CD8-positive, alpha-beta memory T cell (primary cell): ENCODE measurements around the gene SHPK. TPM values are rescaled to one million over a fixed set of nuclear protein-coding genes. Genes with fewer than 3 reads are reported as not detected.

Experiments used
- CTCF ChIA-PET: fragments of 350-600 bp; sonication (Branson Sonifier 250); formaldehyde crosslinking; loops from one replicate; lab custom pipeline; 2021; ENCODE audit warnings: antibody characterized with exemption; lab: Charles Lee
- POLR2A ChIA-PET: fragments of 350-600 bp; sonication (Branson Sonifier 250); formaldehyde crosslinking; loops from one replicate; lab custom pipeline; 2021; ENCODE audit warnings: antibody characterized with exemption; lab: Charles Lee
- DNase-seq, 5 donors: peaks; one replicate each; pipeline versions ENCODE4 v3.0.0 to v3.0.0-alpha.2; 2020 to 2022; ENCODE audit warnings: mixed read lengths in 1 of 5
- H3K27ac ChIP-seq: one replicate; pipeline ENCODE4 v1.7.0; 2013; ENCODE audit warnings: low read depth, mild to moderate bottlenecking, low read length, moderate library complexity
- H3K27me3 ChIP-seq: 2 replicates; pipeline ENCODE4 v1.7.0; 2013; ENCODE audit warnings: low read length, mild to moderate bottlenecking; ENCODE audit not compliant: insufficient read depth, poor library complexity, severe bottlenecking
- H3K36me3 ChIP-seq: 2 replicates; pipeline ENCODE4 v1.7.0; 2013; ENCODE audit warnings: mild to moderate bottlenecking, low read length, moderate library complexity; ENCODE audit not compliant: insufficient read depth
- H3K4me1 ChIP-seq: 2 replicates; pipeline ENCODE4 v1.7.0; 2013; ENCODE audit warnings: mild to moderate bottlenecking, low read length, moderate library complexity; ENCODE audit not compliant: insufficient read depth
- H3K4me3 ChIP-seq: 2 replicates; pipeline ENCODE4 v1.7.0; 2013; ENCODE audit warnings: mild to moderate bottlenecking, low read length
- H3K9me3 ChIP-seq: 2 replicates; pipeline ENCODE4 v1.7.0; 2013; ENCODE audit warnings: mild to moderate bottlenecking, low read length
- H3K27ac Mint-ChIP-seq, 8 donors: one replicate each; pipeline ENCODE4 v1.8.0; 2020 to 2021; ENCODE audit warnings: mixed read lengths in 8 of 8, mild to moderate bottlenecking in 6 of 8, inconsistent platforms in 3 of 8, moderate library complexity in 3 of 8
- H3K27me3 Mint-ChIP-seq, 2 donors: one replicate each; pipeline ENCODE4 v1.8.0; 2020 to 2021; ENCODE audit warnings: mixed read lengths in 2 of 2, mild to moderate bottlenecking in 1 of 2, moderate library complexity in 1 of 2
- H3K36me3 Mint-ChIP-seq, 3 donors: one replicate each; pipeline ENCODE4 v1.8.0; 2020 to 2021; ENCODE audit warnings: mixed read lengths in 3 of 3, inconsistent platforms in 1 of 3, mild to moderate bottlenecking in 1 of 3
- H3K4me1 Mint-ChIP-seq, 3 donors: one replicate each; pipeline ENCODE4 v1.8.0; 2020 to 2021; ENCODE audit warnings: mixed read lengths in 3 of 3, inconsistent platforms in 1 of 3, mild to moderate bottlenecking in 1 of 3
- H3K4me3 Mint-ChIP-seq, 7 donors: one replicate each; pipeline ENCODE4 v1.8.0; 2020 to 2021; ENCODE audit warnings: mixed read lengths in 7 of 7, mild to moderate bottlenecking in 6 of 7, moderate library complexity in 4 of 7, inconsistent platforms in 2 of 7
- H3K9me3 Mint-ChIP-seq, 5 donors: one replicate each; pipeline ENCODE4 v1.8.0; 2020 to 2022; ENCODE audit warnings: mixed read lengths in 5 of 5, mild to moderate bottlenecking in 3 of 5, moderate library complexity in 2 of 5, inconsistent platforms in 1 of 5
- polyA plus RNA-seq: library from polyadenylated mRNA; unstranded; fragments of 300-500 nt; fragmentation: Illumina TruSeq; gene quantifications from one replicate; pipeline ENCODE4 v1.2.3, GENCODE V29; 2021
- total RNA-seq, 2 experiments: library from RNA; stranded (reverse); gene quantifications; one replicate each; pipeline ENCODE4 v1.2.3, GENCODE V29; 2021

Gene SHPK
- total and polyA plus RNA-seq, 3 experiments from 2014 or later: 6.9 to 17.1 (median 17.0) TPM

DNA sequence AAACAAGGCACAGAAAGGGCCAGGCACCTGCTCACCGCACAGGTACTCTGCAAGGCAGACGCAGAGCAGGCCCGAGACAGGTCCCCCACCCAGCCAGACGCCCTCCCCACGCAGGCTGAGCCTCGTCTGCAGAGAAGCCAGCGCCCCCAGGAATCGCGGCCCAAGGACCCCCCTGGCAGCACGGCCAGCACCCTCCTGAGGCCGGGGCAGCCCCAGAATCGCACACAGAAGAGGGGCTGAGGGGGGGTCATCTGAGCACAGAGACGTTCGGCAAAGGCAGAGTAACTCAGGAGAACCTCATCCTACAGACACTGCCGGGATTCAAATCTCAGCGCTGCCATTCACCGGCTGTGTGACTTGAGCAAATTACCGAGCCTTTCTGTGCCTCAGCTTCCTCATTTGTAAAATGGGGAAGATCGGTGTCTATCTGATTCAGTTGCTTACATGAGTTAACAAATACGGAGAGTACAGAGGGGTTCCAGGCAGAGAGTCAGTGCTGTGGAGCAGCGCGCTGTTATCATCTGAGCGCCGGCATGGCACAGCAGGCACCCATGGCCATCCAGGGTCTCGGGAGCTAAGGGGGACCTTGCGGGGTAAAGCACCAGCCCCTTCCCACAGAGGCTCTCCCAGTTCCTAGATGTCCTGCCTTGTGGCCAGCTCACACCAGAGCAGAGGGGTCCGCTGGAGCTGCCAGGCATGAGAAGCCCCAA, 42.9 kb upstream of the SHPK start:
- Histone ChIP-seq H3K27me3 (no peaks in the 10 kb centered on the region), H3K4me1 (peaks cover 6% of the 10 kb centered on the region), H3K27ac (no peak overlapping the region), H3K36me3 (no peaks in the 10 kb centered on the region), H3K4me3 (no peak overlapping the region), H3K9me3 (no peaks in the 10 kb centered on the region)
- Mint-ChIP-seq H3K36me3 (peaks cover 0 to 26% (median 4%) of the 10 kb centered on the region in 3 donors), H3K27me3 (no peaks in the 10 kb centered on the region), H3K9me3 (no peaks in the 10 kb centered on the region), H3K4me3 (no peak overlapping the region), H3K4me1 (peaks cover 7 to 14% (median 13%) of the 10 kb centered on the region in 3 donors), H3K27ac (no peak overlapping the region)
- CTCF ChIA-PET: interaction anchor here (1.0 to 1.6 kb wide), 2 partner anchors 17 to 44 kb away, joined by 3 read pairs; partner anchors contain the start of genes HASPIN and P2RX5
- no peak for DNase-seq
- POLR2A ChIA-PET: no interaction called here

DNA sequence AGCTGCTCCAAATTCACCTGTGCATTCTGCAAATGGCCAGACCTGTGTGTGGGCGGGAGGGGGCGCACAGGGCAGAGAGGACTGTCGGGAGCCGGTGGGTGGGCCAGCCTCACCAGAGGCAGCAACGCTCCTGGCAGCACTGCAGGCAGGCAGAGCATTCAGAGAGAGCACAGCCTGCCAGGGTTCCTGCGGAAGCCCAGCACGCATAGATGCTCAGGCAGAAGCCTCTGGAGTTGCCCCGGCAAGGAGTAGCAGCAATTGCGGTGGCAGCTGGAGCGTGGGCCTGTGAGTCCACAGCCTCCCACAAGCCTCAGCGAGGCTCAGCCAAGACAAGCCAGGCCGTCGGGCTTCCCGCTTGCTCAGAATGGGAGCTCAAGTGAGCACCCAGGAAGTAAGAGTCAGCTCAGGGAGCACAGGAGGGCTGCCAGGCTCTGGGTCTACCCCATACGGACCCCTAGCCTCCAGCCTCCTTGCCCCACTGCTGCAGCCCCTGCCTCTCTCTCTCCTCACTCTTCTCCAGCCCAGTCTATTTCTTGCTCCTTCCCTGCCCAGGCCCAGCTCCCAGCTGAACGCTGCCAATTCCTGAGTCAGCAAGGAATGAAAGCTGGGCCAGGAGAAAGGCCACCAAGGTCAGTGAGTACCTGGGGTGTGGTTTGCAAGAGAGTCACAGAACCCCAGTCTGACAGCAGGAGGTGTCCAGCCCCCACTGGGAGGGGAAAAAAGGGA, 42.2 kb upstream of the SHPK start:
- ChIA-PET POLR2A (no interaction called here), CTCF (interaction anchor here (1.6 kb wide), 1 partner anchor 18 kb away, joined by 3 read pairs; the partner anchor contains the start of gene P2RX5)
- H3K27ac Mint-ChIP-seq: no peak overlapping the region
- no peak for DNase-seq
- Histone ChIP-seq H3K27ac (no peak overlapping the region), H3K9me3 (no peaks in the 10 kb centered on the region), H3K4me1 (peaks cover 5% of the 10 kb centered on the region), H3K4me3 (no peak overlapping the region), H3K36me3 (no peaks in the 10 kb centered on the region), H3K27me3 (no peaks in the 10 kb centered on the region)
- H3K9me3 Mint-ChIP-seq: no peaks in the 10 kb centered on the region
- H3K36me3 Mint-ChIP-seq: peaks cover 0 to 26% (median 4%) of the 10 kb centered on the region in 3 donors
- H3K27me3 Mint-ChIP-seq: no peaks in the 10 kb centered on the region
- H3K4me1 Mint-ChIP-seq: peaks cover 5 to 13% (median 12%) of the 10 kb centered on the region in 3 donors
- H3K4me3 Mint-ChIP-seq: no peak overlapping the region

DNA sequence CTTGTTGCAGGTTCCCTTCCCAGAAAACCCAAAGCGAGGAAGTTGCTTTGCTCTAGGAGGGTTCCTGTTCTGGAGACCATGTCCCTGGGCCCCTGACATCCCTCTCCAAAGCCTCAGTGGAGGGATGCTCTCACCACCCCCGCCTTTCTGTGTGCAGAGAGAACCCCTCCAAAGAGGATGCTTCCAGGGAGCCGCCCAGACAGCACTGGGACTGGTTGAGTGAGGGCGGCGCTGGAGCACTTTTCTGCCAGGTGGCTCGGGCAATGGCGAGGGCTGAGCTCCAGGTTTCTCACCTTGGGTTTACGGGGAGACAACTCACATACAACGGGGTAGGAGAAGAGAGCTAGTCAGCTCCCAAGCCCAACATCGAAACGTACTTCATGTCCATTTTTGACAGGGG, 39.8 kb upstream of the SHPK start:
- no peaks in the 10 kb centered on the region for H3K4me1 ChIP-seq
- no peaks in the 10 kb centered on the region for H3K36me3 ChIP-seq
- no peak overlapping the region for H3K4me3 ChIP-seq
- H3K27me3 ChIP-seq: no peaks in the 10 kb centered on the region
- no peaks in the 10 kb centered on the region for H3K27me3 Mint-ChIP-seq
- H3K9me3 ChIP-seq: no peaks in the 10 kb centered on the region
- H3K4me3 Mint-ChIP-seq: no peak overlapping the region
- H3K36me3 Mint-ChIP-seq: peaks cover 0 to 35% (median 4%) of the 10 kb centered on the region in 3 donors
- no peak overlapping the region for H3K27ac ChIP-seq
- POLR2A ChIA-PET: no interaction called here
- CTCF ChIA-PET: no interaction called here
- H3K27ac Mint-ChIP-seq: peak overlapping the region in 2 of 8 donors; percentile 17 to 45
- H3K9me3 Mint-ChIP-seq: no peaks in the 10 kb centered on the region
- peaks cover 4 to 5% (median 4%) of the 10 kb centered on the region in 3 donors for H3K4me1 Mint-ChIP-seq
- no peak for DNase-seq

DNA sequence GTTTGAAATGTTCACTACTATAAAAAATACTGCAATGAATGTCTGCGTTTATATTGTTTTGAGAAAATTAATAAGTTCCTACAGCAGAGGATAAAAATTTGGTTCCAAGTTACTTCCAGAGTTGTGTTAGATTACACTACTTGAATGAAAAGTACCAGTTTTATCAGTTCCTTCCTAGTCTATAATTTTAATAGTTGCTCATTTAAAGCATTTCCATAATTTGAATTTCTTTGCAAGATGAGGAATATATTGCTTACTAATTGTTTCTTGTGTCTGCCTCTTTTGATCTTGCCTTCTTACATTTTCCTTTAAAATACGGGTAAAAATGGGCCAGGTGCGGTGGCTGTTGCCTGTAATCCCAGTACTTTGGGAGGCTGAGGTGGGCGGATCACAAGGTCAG, 36.5 kb upstream of the SHPK start:
- Mint-ChIP-seq H3K27ac (peak overlapping the region in 1 of 8 donors; percentile 72), H3K4me1 (peaks cover 15 to 22% (median 17%) of the 10 kb centered on the region in 3 donors), H3K27me3 (no peaks in the 10 kb centered on the region), H3K4me3 (peak overlapping the region in 1 of 7 donors; percentile 46), H3K36me3 (peaks cover 0 to 33% (median under 1%) of the 10 kb centered on the region in 3 donors), H3K9me3 (no peaks in the 10 kb centered on the region)
- ChIA-PET POLR2A (no interaction called here), CTCF (no interaction called here)
- no peak for DNase-seq
- Histone ChIP-seq H3K36me3 (no peaks in the 10 kb centered on the region), H3K9me3 (no peaks in the 10 kb centered on the region), H3K4me3 (no peak overlapping the region), H3K4me1 (peaks cover 18% of the 10 kb centered on the region), H3K27me3 (no peaks in the 10 kb centered on the region), H3K27ac (no peak overlapping the region)

DNA sequence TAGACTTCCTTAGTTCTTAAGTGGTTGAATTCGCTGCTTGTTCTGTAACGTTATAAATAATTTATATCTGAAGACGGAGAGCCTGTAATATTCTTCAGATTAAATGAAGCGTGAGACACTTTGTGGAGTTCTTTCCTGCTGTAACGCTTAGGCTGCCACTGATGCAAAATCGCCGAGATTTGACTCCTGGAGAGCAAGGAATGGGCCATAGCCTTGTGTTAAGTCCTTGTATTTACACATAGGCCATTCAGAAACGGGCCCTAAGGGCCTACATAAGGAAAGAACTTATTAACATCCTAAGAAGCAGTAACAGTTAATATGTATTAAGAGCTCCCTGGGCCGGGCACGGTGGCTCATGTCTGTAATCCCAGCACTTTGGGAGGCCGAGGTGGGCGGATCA, 33.5 kb upstream of the SHPK start:
- Histone ChIP-seq H3K27me3 (no peaks in the 10 kb centered on the region), H3K4me3 (peak overlapping the region; percentile 85), H3K9me3 (no peaks in the 10 kb centered on the region), H3K4me1 (peaks cover 20% of the 10 kb centered on the region), H3K36me3 (no peaks in the 10 kb centered on the region), H3K27ac (peak overlapping the region; percentile 55)
- Mint-ChIP-seq H3K4me3 (peak overlapping the region; percentile 90 to 98 (median 92)), H3K9me3 (no peaks in the 10 kb centered on the region), H3K27ac (peak overlapping the region; percentile 74 to 96 (median 86)), H3K27me3 (no peaks in the 10 kb centered on the region), H3K4me1 (peaks cover 22 to 32% (median 25%) of the 10 kb centered on the region in 3 donors), H3K36me3 (peaks cover 0 to 22% (median 0%) of the 10 kb centered on the region in 3 donors)
- DNase-seq: no peak
- ChIA-PET POLR2A (interaction anchor here (0.9 kb wide), 1 partner anchor 53 kb away, joined by 3 read pairs; the partner anchor contains the start of gene HASPIN), CTCF (interaction anchor here (1.5 kb wide), 1 partner anchor 14 kb away, joined by 5 read pairs; no protein-coding TSS in a partner anchor)

DNA sequence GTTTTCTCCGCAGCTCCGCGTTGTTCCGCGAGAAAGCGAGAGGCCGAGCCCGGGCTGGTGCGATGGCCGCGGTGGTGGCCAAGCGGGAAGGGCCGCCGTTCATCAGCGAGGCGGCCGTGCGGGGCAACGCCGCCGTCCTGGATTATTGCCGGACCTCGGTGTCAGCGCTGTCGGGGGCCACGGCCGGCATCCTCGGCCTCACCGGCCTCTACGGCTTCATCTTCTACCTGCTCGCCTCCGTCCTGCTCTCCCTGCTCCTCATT, 33.0 kb upstream of the SHPK start:
- H3K4me1 Mint-ChIP-seq: peaks cover 21 to 32% (median 25%) of the 10 kb centered on the region in 3 donors
- CTCF ChIA-PET: interaction anchor here (0.7 kb wide), 1 partner anchor 14 kb away, joined by 3 read pairs; no protein-coding TSS in a partner anchor

DNA sequence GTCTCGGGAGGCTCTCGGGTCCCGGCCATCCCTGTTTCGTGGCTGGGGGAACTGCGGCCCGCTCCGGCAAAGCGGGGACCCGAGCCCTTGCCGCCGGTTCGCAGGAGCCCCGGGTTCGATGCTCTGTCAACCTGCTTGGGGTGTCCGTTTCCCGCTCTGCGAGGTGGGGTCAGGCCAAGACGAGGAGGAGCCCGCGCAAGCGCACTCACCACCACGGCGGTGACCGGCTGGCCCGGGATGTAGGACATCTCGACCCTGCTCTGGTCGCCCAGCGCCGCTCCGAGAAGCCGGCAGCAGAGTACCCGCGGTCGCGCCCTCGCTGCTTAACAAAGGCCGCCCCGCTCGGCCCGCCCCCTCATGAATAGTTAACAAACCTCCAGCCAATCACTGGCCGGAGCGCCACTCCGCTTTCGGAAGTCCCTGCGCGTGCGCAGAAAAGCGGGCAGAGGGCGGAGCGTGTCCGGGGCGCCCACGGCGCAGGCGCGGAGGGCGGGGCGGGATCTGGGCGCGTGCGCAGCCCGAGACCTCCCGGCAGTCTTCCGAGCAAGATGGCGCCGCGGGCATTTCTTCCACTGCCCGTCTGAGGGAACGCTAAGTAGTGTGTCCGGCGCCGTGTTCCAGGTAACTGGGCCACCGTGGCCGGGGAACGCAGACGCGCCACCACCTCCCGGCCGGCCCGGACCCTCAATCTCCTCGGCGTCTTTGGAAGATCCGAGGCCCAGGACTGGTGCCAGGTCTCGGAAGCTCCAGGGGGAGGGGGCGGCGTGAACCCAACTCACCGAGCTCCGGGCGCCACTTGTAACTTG, 32.4 kb upstream of the SHPK start, which contains the start of the genes EMC6 and TAX1BP3:
EMC6 (plus strand) TSS at position 534 of the 806 bp plus-strand sequence. CDS start 335 bp downstream, outside the sequence.
TAX1BP3 (minus strand) TSS at position 300 of the 806 bp plus-strand sequence; CDS start at position 248, 52 bp downstream.
- peak within 1 kb of the TSS; percentile 85 for H3K4me3 ChIP-seq
- peaks cover 21 to 32% (median 25%) of the 10 kb centered on the region in 3 donors for H3K4me1 Mint-ChIP-seq

More for the DNA sequence above, 33.0 kb upstream of the SHPK start:
- H3K9me3 ChIP-seq: no peaks in the 10 kb centered on the region
- peaks cover 20% of the 10 kb centered on the region for H3K4me1 ChIP-seq
- Mint-ChIP-seq H3K27ac (peak overlapping the region; percentile 74 to 96 (median 86)), H3K36me3 (peaks cover 0 to 26% (median 0%) of the 10 kb centered on the region in 3 donors), H3K27me3 (no peaks in the 10 kb centered on the region), H3K9me3 (no peaks in the 10 kb centered on the region), H3K4me3 (peak overlapping the region; percentile 90 to 98 (median 92))
- no peaks in the 10 kb centered on the region for H3K36me3 ChIP-seq
- H3K27ac ChIP-seq: peak overlapping the region; percentile 55
- no peaks in the 10 kb centered on the region for H3K27me3 ChIP-seq
- no peak for DNase-seq
- POLR2A ChIA-PET: interaction anchor here (1.0 to 1.3 kb wide), 2 partner anchors 33 to 42 kb away, joined by 3 to 5 read pairs; partner anchors contain the start of genes CTNS and SHPK
- H3K4me3 ChIP-seq: peak overlapping the region; percentile 85

More for the DNA sequence above, 32.4 kb upstream of the SHPK start, which contains the start of the genes EMC6 and TAX1BP3:
- H3K36me3 ChIP-seq: no peaks in the 10 kb centered on the region
- no peaks in the 10 kb centered on the region for H3K9me3 ChIP-seq
- ChIA-PET POLR2A (interaction anchor here (1.0 to 1.3 kb wide), 2 partner anchors 32 to 43 kb away, joined by 3 to 5 read pairs; partner anchors contain the start of genes CTNS and SHPK), CTCF (interaction anchor here (0.7 kb wide), 1 partner anchor 14 kb away, joined by 3 read pairs; no protein-coding TSS in a partner anchor)
- Mint-ChIP-seq H3K36me3 (peaks cover 0 to 27% (median 0%) of the 10 kb centered on the region in 3 donors), H3K27ac (peak within 1 kb of the TSS; percentile 74 to 96 (median 86)), H3K27me3 (no peaks in the 10 kb centered on the region), H3K9me3 (no peaks in the 10 kb centered on the region), H3K4me3 (peak within 1 kb of the TSS; percentile 90 to 98 (median 92))
- DNase-seq: peak; percentile 98 to 100 (median 99)
- peaks cover 20% of the 10 kb centered on the region for H3K4me1 ChIP-seq
- peak within 1 kb of the TSS; percentile 55 for H3K27ac ChIP-seq
- H3K27me3 ChIP-seq: no peaks in the 10 kb centered on the region
